HEK293 (cell line): ENCODE data around the gene TMEM205.

Experiments
- CTCF ChIA-PET: fragments of 350-600 bp; formaldehyde crosslinking; extraction: SDS; loops from one replicate; lab custom pipeline; 2021; ENCODE audit warnings: antibody characterized with exemption; lab: Yijun Ruan, JAX
- POLR2A ChIA-PET: fragments of 300-600 bp; formaldehyde crosslinking; extraction: SDS; loops from one replicate; lab custom pipeline; 2020; ENCODE audit warnings: antibody characterized with exemption, inconsistent platforms; lab: Yijun Ruan, JAX
- H3K27ac ChIP-seq: fragments of 200-500 bp; sonication (Bioruptor generic); 2 replicates; pipeline ENCODE4 v1.5.1; 2014; ENCODE audit warnings: low read depth, low read length, control low read depth, inconsistent platforms; ENCODE audit errors: extremely low read depth
- H3K36me3 ChIP-seq, 2 experiments: fragments of 200-500 bp in 1 of 2; sonication (Bioruptor generic) in 1 of 2; 1 replicate in 1 of 2; 2 replicates in 1 of 2; pipeline ENCODE4 v1.5.1; 2014 to 2017; ENCODE audit warnings: inconsistent platforms in 2 of 2, low read length in 2 of 2; ENCODE audit not compliant: control insufficient read depth in 2 of 2, insufficient read depth in 1 of 2
- H3K4me1 ChIP-seq: fragments of 200-500 bp; sonication (Bioruptor generic); 2 replicates; pipeline ENCODE4 v1.5.1; 2014; ENCODE audit warnings: mild to moderate bottlenecking, low read length, inconsistent platforms; ENCODE audit not compliant: control insufficient read depth, insufficient read depth
- H3K4me3 ChIP-seq: 2 replicates; pipeline ENCODE4 v1.5.1; 2011; ENCODE audit warnings: low read depth, mild to moderate bottlenecking, control low read depth, low read length, moderate library complexity
- H3K9me3 ChIP-seq: fragments of 200-500 bp; sonication (Bioruptor generic); 2 replicates; pipeline ENCODE4 v1.5.1; 2014; ENCODE audit warnings: low read depth, low read length, inconsistent platforms; ENCODE audit not compliant: control insufficient read depth, insufficient read depth
- BCL11A ChIP-seq: fragments of 450-650 bp; formaldehyde crosslinking; IDR thresholded peaks from 2 replicates; pipeline ENCODE4 v1.5.1; 2016; ENCODE audit warnings: low read depth, missing biosample characterization, missing genetic modification characterization
- BCL11B ChIP-seq: fragments of 450-650 bp; formaldehyde crosslinking; IDR thresholded peaks from 2 replicates; pipeline ENCODE4 v1.5.1; 2016; ENCODE audit warnings: low read depth, missing biosample characterization, missing genetic modification characterization
- FEZF1 ChIP-seq: fragments of 450-650 bp; formaldehyde crosslinking; IDR thresholded peaks from 2 replicates; pipeline ENCODE4 v1.5.1; 2016; ENCODE audit warnings: missing biosample characterization, missing genetic modification characterization
- GLIS1 ChIP-seq: fragments of 450-650 bp; formaldehyde crosslinking; IDR thresholded peaks from 2 replicates; pipeline ENCODE4 v1.5.1; 2016; ENCODE audit warnings: missing biosample characterization, missing genetic modification characterization
- HIC1 ChIP-seq: fragments of 450-650 bp; formaldehyde crosslinking; IDR thresholded peaks from 2 replicates; pipeline ENCODE4 v1.5.1; 2016; ENCODE audit warnings: missing biosample characterization, missing genetic modification characterization
- KLF10 ChIP-seq: fragments of 450-650 bp; IDR thresholded peaks from 2 replicates; pipeline ENCODE4 v1.5.1; 2018; ENCODE audit warnings: missing biosample characterization, mild to moderate bottlenecking, missing genetic modification characterization
- PATZ1 ChIP-seq: fragments of 450-650 bp; formaldehyde crosslinking; IDR thresholded peaks from 2 replicates; pipeline ENCODE4 v1.5.1; 2016; ENCODE audit warnings: missing biosample characterization, missing genetic modification characterization
- PRDM2 ChIP-seq: fragments of 450-650 bp; formaldehyde crosslinking; IDR thresholded peaks from 2 replicates; pipeline ENCODE4 v1.5.1; 2016; ENCODE audit warnings: missing biosample characterization, missing genetic modification characterization, borderline replicate concordance
- PRDM4 ChIP-seq: fragments of 450-650 bp; formaldehyde crosslinking; IDR thresholded peaks from 2 replicates; pipeline ENCODE4 v1.5.1; 2017; ENCODE audit warnings: missing biosample characterization, missing genetic modification characterization
- WT1 ChIP-seq: fragments of 450-650 bp; formaldehyde crosslinking; IDR thresholded peaks from 2 replicates; pipeline ENCODE4 v1.5.1; 2016; ENCODE audit warnings: missing biosample characterization, missing genetic modification characterization
- ZBTB44 ChIP-seq: fragments of 450-650 bp; IDR thresholded peaks from 2 replicates; pipeline ENCODE4 v1.5.1; 2018; ENCODE audit warnings: missing biosample characterization, mild to moderate bottlenecking, missing genetic modification characterization
- ZBTB8A ChIP-seq: fragments of 450-650 bp; formaldehyde crosslinking; IDR thresholded peaks from 2 replicates; pipeline ENCODE4 v1.5.1; 2016; ENCODE audit warnings: missing biosample characterization, missing genetic modification characterization
- ZNF140 ChIP-seq: fragments of 450-650 bp; formaldehyde crosslinking; IDR thresholded peaks from 2 replicates; pipeline ENCODE4 v1.5.1; 2016; ENCODE audit warnings: missing biosample characterization, missing genetic modification characterization
- ZNF148 ChIP-seq: fragments of 450-650 bp; formaldehyde crosslinking; IDR thresholded peaks from 2 replicates; pipeline ENCODE4 v1.5.0; 2017; ENCODE audit warnings: missing biosample characterization, missing genetic modification characterization, borderline replicate concordance
- ZNF184 ChIP-seq: fragments of 450-650 bp; IDR thresholded peaks from 2 replicates; pipeline ENCODE4 v1.5.1; 2018; ENCODE audit warnings: missing biosample characterization, mild to moderate bottlenecking, missing genetic modification characterization
- ZNF2 ChIP-seq: fragments of 450-650 bp; formaldehyde crosslinking; IDR thresholded peaks from 2 replicates; pipeline ENCODE4 v1.5.1; 2016; ENCODE audit warnings: missing biosample characterization, missing genetic modification characterization
- ZNF24 ChIP-seq: fragments of 450-650 bp; formaldehyde crosslinking; IDR thresholded peaks from 2 replicates; pipeline ENCODE4 v1.5.1; 2016; ENCODE audit warnings: missing biosample characterization, missing genetic modification characterization
- ZNF266 ChIP-seq: fragments of 450-650 bp; formaldehyde crosslinking; IDR thresholded peaks from 2 replicates; pipeline ENCODE4 v1.5.1; 2016; ENCODE audit warnings: missing biosample characterization, missing genetic modification characterization, low read depth

Gene TMEM205

GRCh38 chr19:11324079-11324661 is 21.9 kb downstream of the TMEM205 start (continued):
- no peak for TF ChIP-seq ZNF140
- TF ChIP-seq ZNF184 (tag by site-specific recombination): 0 out of 2 replicates have a peak, but pooled peaks have one; percentile 57
- TF ChIP-seq BCL11A: no peak
- TF ChIP-seq ZBTB44 (tag by site-specific recombination): peak; percentile 85
- no peak for TF ChIP-seq PRDM4 (tag by site-specific recombination)
- peak; percentile 20; the same call in 1 of the 2 replicates for TF ChIP-seq GLIS1 (tag by site-specific recombination)
- no peak for TF ChIP-seq HIC1 (tag by site-specific recombination)
- peak; percentile 91 for TF ChIP-seq PATZ1 (tag by site-specific recombination)
- no peak for TF ChIP-seq ZBTB8A (tag by site-specific recombination)
- peak; percentile 37; the same call in 1 of the 2 replicates for TF ChIP-seq ZNF24 (tag by site-specific recombination)

GRCh38 chr19:11323601-11324078 is 22.4 kb downstream of the TMEM205 start:
- Histone ChIP-seq H3K27ac (peak overlapping the region; percentile 63; the same call in 1 of the 2 replicates), H3K36me3 (peaks cover 0 to 6% of the 10 kb centered on the region in 2 experiments; a peak in 2 of 3 replicates), H3K9me3 (no peaks in the 10 kb centered on the region), H3K4me3 (no peak overlapping the region), H3K4me1 (peaks cover 20% of the 10 kb centered on the region)
- ChIA-PET POLR2A (interaction anchor here (0.6 to 4.1 kb wide), 10 partner anchors 16 to 948 kb away, joined by 3 to 14 read pairs (median 4); partner anchors contain the start of genes CCDC159, RAB3D, SWSAP1 and TMEM205), CTCF (interaction anchor here (0.5 to 1.9 kb wide), 6 partner anchors 9 to 129 kb away, joined by 3 to 10 read pairs (median 4); partner anchors contain the start of gene TSPAN16)
- TF ChIP-seq ZNF184 (tag by site-specific recombination): no peak
- TF ChIP-seq FEZF1 (tag by site-specific recombination): no peak
- TF ChIP-seq KLF10: no peak
- TF ChIP-seq WT1 (tag by site-specific recombination): no peak
- TF ChIP-seq PRDM2 (tag by site-specific recombination): no peak
- TF ChIP-seq ZNF266 (tag by site-specific recombination): no peak
- no peak for TF ChIP-seq ZNF140
- TF ChIP-seq BCL11B: no peak
- TF ChIP-seq ZNF24 (tag by site-specific recombination): no peak
- TF ChIP-seq ZNF148 (tag by site-specific recombination): no peak
- TF ChIP-seq ZNF2 (tag by site-specific recombination): no peak
